GM19452 (cell line): Measurements from ENCODE around the gene CHMP6.
"Not testable (repeated sequence)": the region's sequence is repeated elsewhere in the genome, so short reads cannot be mapped to it uniquely, and the experiment has no call there.

Source experiments
- ATAC-seq: cut with Tn5 transposase; IDR thresholded peaks from one replicate; pipeline ENCODE4 v1.9.1; 2021; ENCODE audit not compliant: unreplicated experiment

CHMP6 gene

GRCh38 chr17:81028506-81028858, 36.8 kb downstream of the CHMP6 start:
- ATAC-seq = no peak

GRCh38 chr17:81029859-81030258, 38.2 kb downstream of the CHMP6 start:
- no peak for ATAC-seq

- not testable (repeated sequence) for ATAC-seq
These were observed 38.7 kb downstream of the CHMP6 start for GRCh38 chr17:81030312-81030711.

- no peak for ATAC-seq
These were observed 39.3 kb downstream of the CHMP6 start for GRCh38 chr17:81030741-81031565.

- ATAC-seq = no peak
These were observed 40.2 kb downstream of the CHMP6 start for GRCh38 chr17:81031566-81032550.

- ATAC-seq = no peak
These were observed 41.2 kb downstream of the CHMP6 start for GRCh38 chr17:81032641-81033480.

GRCh38 chr17:81033535-81034167, 42.0 kb downstream of the CHMP6 start:
- no peak for ATAC-seq

GRCh38 chr17:81034168-81034777, 42.6 kb downstream of the CHMP6 start:
- no peak for ATAC-seq

GRCh38 chr17:81034779-81035520, 43.3 kb downstream of the CHMP6 start, which contains the start of gene BAIAP2:
Gene BAIAP2 (plus strand): TSS chr17:81035151. CDS start chr17:81035255, 104 bp downstream.
- ATAC-seq = peak; percentile 68

GRCh38 chr17:81035521-81036196, 44.0 kb downstream of the CHMP6 start:
- ATAC-seq = peak; percentile 9

- no peak for ATAC-seq
These were observed 44.7 kb downstream of the CHMP6 start for GRCh38 chr17:81036197-81036941.

- ATAC-seq = no peak
These were observed 45.6 kb downstream of the CHMP6 start for GRCh38 chr17:81037026-81037797.

- no peak for ATAC-seq
These were observed 46.4 kb downstream of the CHMP6 start for GRCh38 chr17:81037798-81038733.

- no peak for ATAC-seq
These were observed 47.5 kb downstream of the CHMP6 start for GRCh38 chr17:81039096-81039495.

GRCh38 chr17:81039854-81040758, 48.5 kb downstream of the CHMP6 start:
- ATAC-seq = no peak
